DMS114 treated with DMSO at 0.1 percent for 48 hours (cell line): ENCODE results near the gene DEAF1.

ENCODE experiments used
- DNase-seq: peaks from one replicate; lab custom pipeline; 2025; ENCODE audit not compliant: unreplicated experiment; lab: John Stamatoyannopoulos, UW

Gene DEAF1

DNA sequence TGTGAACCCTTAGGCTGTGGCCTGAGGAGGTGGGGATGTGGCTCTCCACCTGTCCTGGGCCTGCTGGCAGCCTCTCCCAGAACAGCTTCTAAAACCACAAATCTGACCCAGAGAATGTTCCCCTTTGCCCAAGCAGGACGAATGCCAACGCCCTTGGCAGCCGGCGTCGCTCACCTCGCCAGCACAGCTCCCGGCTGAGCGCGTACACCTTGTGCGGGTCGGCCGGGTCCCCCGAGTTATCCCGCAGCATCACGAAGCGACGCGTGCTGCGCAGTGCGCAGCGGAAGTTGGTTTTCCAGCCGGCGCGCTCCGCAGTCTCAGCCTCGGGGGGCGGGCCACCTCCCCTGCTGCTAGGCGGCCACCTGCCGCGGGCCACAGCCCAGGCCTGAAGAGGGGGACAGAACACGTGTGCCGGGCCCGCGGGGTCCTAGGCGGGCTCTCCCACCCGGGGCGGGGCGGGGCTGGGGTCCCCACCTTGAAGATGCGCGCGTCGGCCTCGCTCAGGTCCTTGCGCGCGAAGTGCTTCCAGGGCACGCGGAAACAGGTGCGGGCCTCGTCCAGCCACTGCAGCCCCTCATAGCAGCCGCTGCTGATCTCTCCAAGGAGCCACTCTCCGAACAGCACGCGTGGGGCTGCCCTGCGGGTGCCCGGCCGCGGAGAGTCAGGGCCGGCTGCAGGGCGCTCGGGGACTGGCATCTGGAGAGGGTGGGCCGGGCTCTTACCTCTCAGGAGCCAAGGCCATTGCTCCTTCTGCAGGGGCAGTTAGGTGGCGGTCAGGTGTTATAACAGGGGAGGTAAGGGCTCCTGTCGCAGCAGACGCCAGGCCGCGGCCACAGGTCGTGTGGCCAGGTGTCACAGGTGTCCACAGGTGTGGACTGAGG lies 80.2 kb downstream of the DEAF1 start:
- DNase-seq = no peak

DNA sequence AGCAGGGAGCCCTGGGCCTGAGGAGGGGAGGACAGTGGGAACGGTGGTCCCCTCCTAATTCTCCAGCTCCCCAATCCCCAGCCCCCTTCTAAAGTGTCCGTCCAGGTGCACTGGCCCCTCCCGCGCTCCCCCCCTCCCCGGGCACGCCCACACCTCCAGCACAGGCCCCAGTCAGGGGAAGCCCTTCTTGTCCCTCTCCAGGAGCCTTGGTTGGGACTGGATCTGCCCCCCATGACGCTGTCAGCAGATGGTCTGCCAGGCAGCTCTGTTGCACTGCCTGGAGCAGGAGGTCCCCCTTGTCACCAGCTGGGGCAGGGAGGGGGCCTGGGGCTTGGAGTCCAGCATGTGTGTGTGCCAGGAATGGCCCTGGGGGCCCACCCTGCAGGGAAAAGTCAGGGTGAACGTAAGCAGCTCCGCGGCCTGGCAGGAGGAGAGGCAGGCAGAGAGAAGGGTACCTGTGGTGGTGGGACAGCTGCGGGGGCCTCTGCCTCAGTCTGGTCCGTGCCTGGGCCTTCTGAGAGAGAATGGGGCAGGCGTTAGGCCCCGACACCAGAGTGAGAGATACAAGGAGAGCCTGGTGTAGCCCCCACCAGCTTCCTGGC lies 80.9 kb downstream of the DEAF1 start:
- no peak for DNase-seq

- no peak for DNase-seq
These were observed 81.6 kb downstream of the DEAF1 start for GRCh38 chr11:613369-613968.

DNA sequence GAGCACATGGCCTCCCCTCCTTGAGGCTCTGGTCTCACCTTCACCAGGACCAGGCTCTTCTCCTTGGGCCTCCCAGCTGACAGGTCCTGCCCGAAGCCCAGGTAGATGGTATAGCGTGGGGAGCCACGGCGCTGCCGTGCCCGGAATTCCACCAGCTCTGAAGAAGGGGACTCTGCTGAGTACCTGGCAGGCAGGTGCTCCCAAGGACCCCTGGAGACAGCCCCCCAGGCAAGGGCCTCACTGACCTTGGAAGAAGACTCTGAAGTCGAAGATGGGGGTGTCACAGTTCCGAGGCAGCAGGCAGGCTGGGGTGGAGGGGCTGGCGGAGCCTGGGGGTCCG lies 82.1 kb downstream of the DEAF1 start:
- no peak for DNase-seq

DNA sequence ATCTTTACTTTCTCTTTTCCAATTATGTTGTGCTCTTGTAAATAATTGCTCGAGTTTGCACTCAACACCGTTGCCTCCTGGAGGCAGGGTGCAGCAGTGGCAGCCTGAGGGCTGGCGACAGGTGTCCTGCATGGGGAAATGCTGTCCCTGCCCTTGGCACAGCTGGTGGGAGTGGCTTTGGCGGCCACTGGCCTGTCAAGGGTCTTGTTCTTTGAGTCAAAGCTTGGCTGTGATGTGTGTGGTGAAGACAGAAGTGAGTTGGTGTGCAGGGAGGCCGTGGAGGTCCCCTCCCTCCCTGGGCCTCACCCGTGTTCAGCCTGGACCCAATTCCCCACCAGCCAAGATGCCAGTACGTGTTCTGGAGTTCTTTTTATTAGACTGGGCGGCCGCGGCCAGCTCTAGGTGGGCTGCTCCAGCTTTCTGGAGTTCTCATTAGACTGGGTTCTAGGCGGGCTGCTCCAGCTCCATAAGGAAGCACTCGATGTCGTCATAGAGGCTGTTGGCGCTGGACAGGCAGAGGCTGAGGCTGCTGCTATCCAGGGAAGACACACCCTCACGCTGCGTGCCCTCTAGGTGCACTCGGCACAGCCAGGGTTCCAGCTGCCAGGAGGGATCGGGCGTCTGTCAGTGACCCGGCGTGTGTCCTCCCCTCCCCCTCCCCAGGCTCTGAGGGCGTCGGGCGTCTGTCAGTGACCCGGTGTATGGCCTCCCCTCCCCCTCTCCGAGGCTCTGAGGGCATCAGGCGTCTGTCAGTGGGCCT lies 82.6 kb downstream of the DEAF1 start:
- DNase-seq = no peak

GRCh38 chr11:611001-611996 lies 83.7 kb downstream of the DEAF1 start:
- DNase-seq = no peak

GRCh38 chr11:610146-610801 lies 84.7 kb downstream of the DEAF1 start:
- no peak for DNase-seq

GRCh38 chr11:609341-609811 lies 85.6 kb downstream of the DEAF1 start:
- no peak for DNase-seq

DNA sequence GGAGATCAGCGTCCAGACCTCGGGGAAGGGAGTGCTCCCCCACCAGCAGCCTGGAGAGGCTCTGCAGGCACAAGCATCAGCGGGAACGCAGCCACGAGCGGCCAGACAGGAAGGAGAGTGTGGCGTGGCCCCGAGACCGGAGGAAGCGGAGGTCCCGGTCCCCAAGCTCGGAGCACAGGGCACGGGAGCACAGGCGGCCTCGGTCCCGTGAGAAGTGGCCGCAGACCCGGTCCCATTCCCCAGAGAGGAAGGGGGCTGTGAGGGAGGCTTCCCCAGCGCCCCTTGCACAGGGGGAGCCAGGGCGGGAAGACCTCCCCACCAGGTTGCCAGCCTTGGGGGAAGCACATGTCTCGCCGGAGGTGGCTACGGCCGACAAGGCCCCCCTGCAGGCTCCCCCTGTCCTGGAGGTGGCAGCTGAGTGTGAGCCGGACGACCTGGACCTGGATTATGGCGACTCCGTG lies 86.2 kb downstream of the DEAF1 start:
- DNase-seq = no peak

- no peak for DNase-seq
These were observed 86.9 kb downstream of the DEAF1 start for GRCh38 chr11:607971-608659.

GRCh38 chr11:607020-607780 lies 87.8 kb downstream of the DEAF1 start:
- no peak for DNase-seq

DNA sequence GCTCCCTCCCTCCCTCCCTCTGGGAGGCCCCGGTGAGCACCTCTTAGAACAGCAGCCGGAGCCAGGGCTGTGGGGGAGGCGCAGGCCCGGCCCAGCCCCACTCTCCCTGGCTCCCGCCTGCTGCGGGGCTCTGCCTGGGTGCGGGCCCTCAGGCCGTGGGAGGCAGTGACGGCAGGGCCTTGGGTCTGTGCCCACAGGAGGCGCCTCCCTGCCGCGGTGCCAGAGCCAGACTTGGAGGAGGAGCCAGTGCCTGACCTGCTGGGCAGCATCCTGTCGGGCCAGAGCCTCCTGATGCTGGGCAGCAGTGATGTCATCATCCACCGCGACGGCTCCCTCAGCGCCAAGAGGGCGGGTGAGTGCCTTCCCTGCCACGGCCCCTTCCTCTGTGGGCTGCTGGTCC lies 88.8 kb downstream of the DEAF1 start:
- no peak for DNase-seq

DNA sequence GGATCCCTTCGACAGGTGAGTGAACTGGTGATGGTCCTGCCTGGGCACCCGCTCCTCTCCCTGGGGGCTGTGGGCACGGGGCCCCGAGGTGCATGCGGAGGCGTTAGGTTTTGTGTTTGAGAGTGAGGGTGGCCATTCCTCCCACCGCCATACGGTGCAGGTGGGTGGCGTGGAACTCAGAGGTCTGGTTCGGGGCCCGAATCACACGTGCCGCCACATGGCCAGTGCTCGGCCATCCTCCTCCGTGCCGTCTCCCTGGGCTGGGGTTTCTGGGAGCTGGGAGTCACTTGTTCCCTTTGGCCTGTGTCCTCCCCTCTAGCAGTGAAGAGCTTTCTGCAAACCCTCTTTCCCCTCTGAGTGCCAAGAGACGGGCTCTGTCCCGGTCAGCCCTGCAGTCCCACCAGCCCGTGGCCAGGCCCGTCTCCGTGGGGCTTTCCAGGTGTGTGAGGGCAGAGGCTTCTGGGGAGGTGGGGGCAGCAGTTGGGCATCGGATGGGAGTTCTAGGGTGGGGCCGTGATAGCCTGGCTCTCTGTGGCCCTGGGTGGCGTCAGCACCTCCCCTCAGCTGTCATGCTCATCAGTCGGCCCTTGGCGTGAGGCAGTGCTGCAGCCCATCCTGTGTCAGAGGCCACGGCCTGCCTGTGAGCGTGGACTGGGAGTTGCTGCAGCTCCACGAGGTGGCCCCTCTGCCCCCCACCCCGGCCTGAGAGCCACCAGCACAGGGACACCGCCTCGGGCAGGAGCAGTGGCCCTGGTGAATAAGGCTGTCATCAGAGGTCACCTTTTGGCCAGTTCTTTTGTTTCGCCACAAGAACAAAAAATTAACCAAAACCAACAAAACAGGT lies 89.5 kb downstream of the DEAF1 start:
- DNase-seq = no peak

- no peak for DNase-seq
These were observed 91.9 kb downstream of the DEAF1 start for GRCh38 chr11:603154-603553.

- DNase-seq = no peak
These were observed 93.3 kb downstream of the DEAF1 start for GRCh38 chr11:601573-602245.

GRCh38 chr11:598005-598680 lies 96.9 kb downstream of the DEAF1 start:
- DNase-seq = no peak
